ENCODE data around the gene TMEM232. TPM values are rescaled to one million over a fixed set of nuclear protein-coding genes. Genes with fewer than 3 reads are reported as not detected.
"Not testable (repeated sequence)": the region's sequence is repeated elsewhere in the genome, so short reads cannot be mapped to it uniquely, and the experiment has no call there.

The TMEM232 gene
- total RNA-seq, 4 donors from 2014 or later: 0.54 to 2.3 (median 0.93) TPM

DNA sequence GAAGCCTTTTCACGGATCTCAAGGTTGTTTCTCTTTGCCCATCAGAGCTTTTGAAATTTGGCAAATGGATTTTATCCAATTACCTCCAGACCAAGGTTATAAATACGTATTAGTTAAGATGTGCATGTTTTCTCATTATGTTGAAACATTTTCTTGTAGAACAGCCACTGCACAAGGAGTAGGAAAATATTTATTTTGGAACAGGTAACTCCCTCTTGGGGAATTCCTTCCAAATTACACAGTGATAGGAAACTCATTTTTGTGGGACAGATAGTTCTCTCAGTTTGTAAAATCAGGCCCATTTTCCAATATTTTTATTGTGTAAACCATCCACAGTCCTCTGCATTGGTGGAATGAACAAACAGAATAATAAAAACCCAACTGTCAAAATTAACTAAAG lies 23.0 kb downstream of the TMEM232 start:
- TF ChIP-seq POLR2A (IDR thresholded peaks at IDR 0.05) (no peak), CTCF (IDR thresholded peaks at IDR 0.05) (no peak)
- WGBS, 2 donors: 53 to 60% methylated on average over 2 of the region's 2 CpGs
- intact Hi-C loops (cut with DNase I; ENCODE audit: low total_unique reads): no loop called here
- no peak overlapping the region for H3K4me3 ChIP-seq (ENCODE audit: low read depth, poor library complexity, severe bottlenecking)
- no peak for DNase-seq (ENCODE audit: low spot score in 2 of 2)

- intact Hi-C loops (cut with DNase I; ENCODE audit: low total_unique reads): no loop called here
- no peak for TF ChIP-seq CTCF (IDR thresholded peaks at IDR 0.05)
- no peak for TF ChIP-seq POLR2A (IDR thresholded peaks at IDR 0.05)
These were observed 23.8 kb downstream of the TMEM232 start for GRCh38 chr5:110702704-110703103.

DNA sequence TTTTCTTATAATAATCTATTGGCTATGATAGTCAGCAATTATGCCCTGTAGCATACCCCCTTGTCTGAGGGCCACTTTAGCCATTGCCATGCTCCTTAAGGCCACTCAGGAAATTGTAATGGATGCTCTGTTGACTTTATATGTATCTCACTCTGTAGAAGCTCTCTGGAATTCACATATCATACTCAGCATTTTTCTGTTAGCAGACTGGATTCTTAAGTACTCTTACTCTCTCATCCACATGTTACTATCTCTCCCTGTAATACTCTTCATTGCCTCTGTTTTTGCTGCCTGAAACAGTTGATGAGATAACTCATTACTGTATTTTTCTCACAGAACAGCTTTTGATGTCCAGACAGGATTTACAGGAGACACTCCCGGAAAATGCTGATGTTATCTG lies 24.2 kb downstream of the TMEM232 start:
- no peak for DNase-seq (ENCODE audit: low spot score in 2 of 2)
- H3K4me3 ChIP-seq (ENCODE audit: low read depth, poor library complexity, severe bottlenecking): no peak overlapping the region
- intact Hi-C loops (cut with DNase I; ENCODE audit: low total_unique reads): no loop called here
- TF ChIP-seq POLR2A (IDR thresholded peaks at IDR 0.05) (no peak), CTCF (IDR thresholded peaks at IDR 0.05) (no peak)
- 47 to 64% methylated on average over 1 of the region's 1 CpG for WGBS, 2 donors

More at GRCh38 chr5:110702704-110703103, 23.8 kb downstream of the TMEM232 start:
- H3K4me3 ChIP-seq (ENCODE audit: low read depth, poor library complexity, severe bottlenecking): no peak overlapping the region
- 55 to 60% methylated on average over 3 of the region's 3 CpGs for WGBS, 2 donors
- no peak for DNase-seq (ENCODE audit: low spot score in 2 of 2)

DNA sequence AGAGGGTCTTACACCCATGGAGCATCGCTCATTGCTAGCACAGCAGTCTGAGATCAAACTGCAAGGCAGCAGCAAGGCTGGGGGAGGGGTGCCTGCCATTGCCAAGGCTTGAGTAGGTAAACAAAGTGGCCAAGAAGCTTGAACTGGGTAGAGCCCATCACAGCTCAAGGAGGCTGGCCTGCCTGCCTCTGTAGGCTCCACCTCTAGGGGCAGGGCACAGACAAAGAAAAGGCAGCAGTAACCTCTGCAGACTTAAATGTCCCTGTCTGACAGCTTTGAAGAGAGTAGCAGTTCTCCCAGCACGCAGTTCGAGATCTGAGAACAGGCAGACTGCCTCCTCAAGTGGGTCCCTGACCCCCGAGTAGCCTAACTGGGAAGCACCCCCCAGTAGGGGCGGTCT lies 33.8 kb downstream of the TMEM232 start:
- WGBS, 2 donors: 75 to 97% methylated on average over 3 to 5 of the region's 5 CpGs
- intact Hi-C loops (cut with DNase I; ENCODE audit: low total_unique reads); H3K4me3 ChIP-seq (ENCODE audit: low read depth, poor library complexity, severe bottlenecking); DNase-seq (ENCODE audit: low spot score in 2 of 2): not testable (repeated sequence)

GRCh38 chr5:110690587-110690986 lies 35.9 kb downstream of the TMEM232 start:
- WGBS, 2 donors: 71 to 73% methylated on average over 1 of the region's 1 CpG
- H3K4me3 ChIP-seq (ENCODE audit: low read depth, poor library complexity, severe bottlenecking); intact Hi-C loops (cut with DNase I; ENCODE audit: low total_unique reads); DNase-seq (ENCODE audit: low spot score in 2 of 2): not testable (repeated sequence)

GRCh38 chr5:110687485-110687884 lies 39.0 kb downstream of the TMEM232 start:
- no peak for DNase-seq (ENCODE audit: low spot score in 2 of 2)
- no peak overlapping the region for H3K4me3 ChIP-seq (ENCODE audit: low read depth, poor library complexity, severe bottlenecking)
- 84 to 90% methylated on average over 1 of the region's 1 CpG for WGBS, 2 donors
- TF ChIP-seq POLR2A (IDR thresholded peaks at IDR 0.05) (no peak), CTCF (IDR thresholded peaks at IDR 0.05) (no peak)
- intact Hi-C loops (cut with DNase I; ENCODE audit: low total_unique reads): no loop called here

DNA sequence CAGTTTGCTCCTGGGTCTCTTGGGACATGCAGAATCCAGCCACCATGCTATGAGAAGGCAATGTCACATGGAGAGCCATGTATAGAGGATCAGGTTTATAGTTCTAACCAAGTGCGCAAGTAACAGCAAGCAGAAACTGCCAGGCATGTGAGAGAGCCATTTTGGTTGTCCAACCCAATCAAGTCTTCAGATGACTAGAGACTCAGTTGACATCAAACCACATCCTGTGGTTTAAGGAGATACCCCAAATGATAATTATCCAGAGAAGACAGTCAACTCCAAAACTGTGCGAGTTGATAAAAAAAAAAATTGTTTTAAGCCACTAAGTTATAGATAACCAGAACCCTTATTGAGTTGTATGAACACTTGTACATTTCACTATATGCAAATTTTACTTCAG lies 40.2 kb downstream of the TMEM232 start:
- H3K4me3 ChIP-seq (ENCODE audit: low read depth, poor library complexity, severe bottlenecking): no peak overlapping the region
- TF ChIP-seq POLR2A (IDR thresholded peaks at IDR 0.05): no peak
- TF ChIP-seq CTCF (IDR thresholded peaks at IDR 0.05): no peak
- DNase-seq (ENCODE audit: low spot score in 2 of 2): no peak
- 93 to 94% methylated on average over 2 of the region's 2 CpGs for WGBS, 2 donors
- intact Hi-C loops (cut with DNase I; ENCODE audit: low total_unique reads): no loop called here

Data from lower leg skin (tissue), 4 donors.